WTC11 (cell line): ENCODE data around the gene PLIN4.

Experiments
- ARID4B ChIP-seq: sonication (generic); formaldehyde crosslinking; IDR thresholded peaks from 2 replicates; pipeline ENCODE4 v1.8.0; 2023; ENCODE audit warnings: missing genetic modification reagents, mild to moderate bottlenecking, borderline replicate concordance
- CBFB ChIP-seq: sonication (generic); formaldehyde crosslinking; IDR thresholded peaks from 2 replicates; pipeline ENCODE4 v1.8.1; 2022; ENCODE audit warnings: mild to moderate bottlenecking, low read depth, missing genetic modification reagents
- HMGXB4 ChIP-seq: sonication (generic); formaldehyde crosslinking; IDR thresholded peaks from 2 replicates; pipeline ENCODE4 v1.8.1; 2023; ENCODE audit warnings: mild to moderate bottlenecking, moderate library complexity, missing genetic modification reagents
- JUN ChIP-seq: sonication (generic); formaldehyde crosslinking; IDR thresholded peaks from 2 replicates; pipeline ENCODE4 v1.8.0; 2023; ENCODE audit warnings: mild to moderate bottlenecking, missing genetic modification reagents
- PRDM15 ChIP-seq: sonication (generic); formaldehyde crosslinking; IDR thresholded peaks from 2 replicates; pipeline ENCODE4 v1.8.0; 2022; ENCODE audit warnings: missing genetic modification reagents
- SMAD3 ChIP-seq: sonication (generic); formaldehyde crosslinking; IDR thresholded peaks from 2 replicates; pipeline ENCODE4 v1.8.0; 2022; ENCODE audit warnings: missing genetic modification reagents, mild to moderate bottlenecking, borderline replicate concordance
- SP1 ChIP-seq: sonication (generic); formaldehyde crosslinking; conservative IDR thresholded peaks from 2 replicates; pipeline ENCODE4 v1.8.1; 2022; ENCODE audit warnings: missing genetic modification reagents
- TCF7 ChIP-seq: sonication (generic); formaldehyde crosslinking; IDR thresholded peaks from 2 replicates; pipeline ENCODE4 v1.8.0; 2022; ENCODE audit warnings: mild to moderate bottlenecking, low read depth, missing genetic modification reagents, moderate library complexity
- TF ChIP-seq, protein P1 (sequence below): fragments of 200-600 bp; IDR thresholded peaks from 2 replicates; pipeline ENCODE4 v1.8.0; 2022; ENCODE audit warnings: antibody characterized with exemption
- TF ChIP-seq, protein P2 (sequence below): sonication (generic); formaldehyde crosslinking; IDR thresholded peaks from 2 replicates; pipeline ENCODE4 v1.8.0; 2022; ENCODE audit warnings: mild to moderate bottlenecking, missing genetic modification reagents
- TF ChIP-seq, protein P3 (sequence below): sonication (generic); formaldehyde crosslinking; IDR thresholded peaks from 2 replicates; pipeline ENCODE4 v1.8.1; 2023; ENCODE audit warnings: mild to moderate bottlenecking, missing genetic modification reagents, moderate library complexity
- TF ChIP-seq, protein P4 (sequence below): sonication (generic); formaldehyde crosslinking; IDR thresholded peaks from 2 replicates; pipeline ENCODE4 v1.8.1; 2022; ENCODE audit warnings: low read depth, missing genetic modification reagents, borderline replicate concordance
- TF ChIP-seq, protein P5 (sequence below): sonication (generic); formaldehyde crosslinking; IDR thresholded peaks from 2 replicates; pipeline ENCODE4 v1.8.1; 2022; ENCODE audit warnings: missing genetic modification reagents, borderline replicate concordance

GRCh38 chr19:4511300-4512054 is 6.8 kb downstream of the PLIN4 start:
- TF ChIP-seq, protein P1, sequence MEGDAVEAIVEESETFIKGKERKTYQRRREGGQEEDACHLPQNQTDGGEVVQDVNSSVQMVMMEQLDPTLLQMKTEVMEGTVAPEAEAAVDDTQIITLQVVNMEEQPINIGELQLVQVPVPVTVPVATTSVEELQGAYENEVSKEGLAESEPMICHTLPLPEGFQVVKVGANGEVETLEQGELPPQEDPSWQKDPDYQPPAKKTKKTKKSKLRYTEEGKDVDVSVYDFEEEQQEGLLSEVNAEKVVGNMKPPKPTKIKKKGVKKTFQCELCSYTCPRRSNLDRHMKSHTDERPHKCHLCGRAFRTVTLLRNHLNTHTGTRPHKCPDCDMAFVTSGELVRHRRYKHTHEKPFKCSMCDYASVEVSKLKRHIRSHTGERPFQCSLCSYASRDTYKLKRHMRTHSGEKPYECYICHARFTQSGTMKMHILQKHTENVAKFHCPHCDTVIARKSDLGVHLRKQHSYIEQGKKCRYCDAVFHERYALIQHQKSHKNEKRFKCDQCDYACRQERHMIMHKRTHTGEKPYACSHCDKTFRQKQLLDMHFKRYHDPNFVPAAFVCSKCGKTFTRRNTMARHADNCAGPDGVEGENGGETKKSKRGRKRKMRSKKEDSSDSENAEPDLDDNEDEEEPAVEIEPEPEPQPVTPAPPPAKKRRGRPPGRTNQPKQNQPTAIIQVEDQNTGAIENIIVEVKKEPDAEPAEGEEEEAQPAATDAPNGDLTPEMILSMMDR, result no peak
- TF ChIP-seq TCF7 (CRISPR knock-in tag) (no peak), JUN (CRISPR knock-in tag) (no peak), HMGXB4 (CRISPR knock-in tag) (no peak), ARID4B (CRISPR knock-in tag) (no peak), SP1 (CRISPR knock-in tag) (no peak), PRDM15 (CRISPR knock-in tag) (no peak), CBFB (CRISPR knock-in tag) (no peak), SMAD3 (CRISPR knock-in tag) (no peak)
- TF ChIP-seq, protein P2, sequence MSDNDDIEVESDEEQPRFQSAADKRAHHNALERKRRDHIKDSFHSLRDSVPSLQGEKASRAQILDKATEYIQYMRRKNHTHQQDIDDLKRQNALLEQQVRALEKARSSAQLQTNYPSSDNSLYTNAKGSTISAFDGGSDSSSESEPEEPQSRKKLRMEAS (CRISPR knock-in tag), result no peak
- TF ChIP-seq, protein P3, sequence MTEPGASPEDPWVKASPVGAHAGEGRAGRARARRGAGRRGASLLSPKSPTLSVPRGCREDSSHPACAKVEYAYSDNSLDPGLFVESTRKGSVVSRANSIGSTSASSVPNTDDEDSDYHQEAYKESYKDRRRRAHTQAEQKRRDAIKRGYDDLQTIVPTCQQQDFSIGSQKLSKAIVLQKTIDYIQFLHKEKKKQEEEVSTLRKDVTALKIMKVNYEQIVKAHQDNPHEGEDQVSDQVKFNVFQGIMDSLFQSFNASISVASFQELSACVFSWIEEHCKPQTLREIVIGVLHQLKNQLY, result no peak
- TF ChIP-seq, protein P4, sequence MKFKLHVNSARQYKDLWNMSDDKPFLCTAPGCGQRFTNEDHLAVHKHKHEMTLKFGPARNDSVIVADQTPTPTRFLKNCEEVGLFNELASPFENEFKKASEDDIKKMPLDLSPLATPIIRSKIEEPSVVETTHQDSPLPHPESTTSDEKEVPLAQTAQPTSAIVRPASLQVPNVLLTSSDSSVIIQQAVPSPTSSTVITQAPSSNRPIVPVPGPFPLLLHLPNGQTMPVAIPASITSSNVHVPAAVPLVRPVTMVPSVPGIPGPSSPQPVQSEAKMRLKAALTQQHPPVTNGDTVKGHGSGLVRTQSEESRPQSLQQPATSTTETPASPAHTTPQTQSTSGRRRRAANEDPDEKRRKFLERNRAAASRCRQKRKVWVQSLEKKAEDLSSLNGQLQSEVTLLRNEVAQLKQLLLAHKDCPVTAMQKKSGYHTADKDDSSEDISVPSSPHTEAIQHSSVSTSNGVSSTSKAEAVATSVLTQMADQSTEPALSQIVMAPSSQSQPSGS (CRISPR knock-in tag), result no peak
- TF ChIP-seq, protein P5, sequence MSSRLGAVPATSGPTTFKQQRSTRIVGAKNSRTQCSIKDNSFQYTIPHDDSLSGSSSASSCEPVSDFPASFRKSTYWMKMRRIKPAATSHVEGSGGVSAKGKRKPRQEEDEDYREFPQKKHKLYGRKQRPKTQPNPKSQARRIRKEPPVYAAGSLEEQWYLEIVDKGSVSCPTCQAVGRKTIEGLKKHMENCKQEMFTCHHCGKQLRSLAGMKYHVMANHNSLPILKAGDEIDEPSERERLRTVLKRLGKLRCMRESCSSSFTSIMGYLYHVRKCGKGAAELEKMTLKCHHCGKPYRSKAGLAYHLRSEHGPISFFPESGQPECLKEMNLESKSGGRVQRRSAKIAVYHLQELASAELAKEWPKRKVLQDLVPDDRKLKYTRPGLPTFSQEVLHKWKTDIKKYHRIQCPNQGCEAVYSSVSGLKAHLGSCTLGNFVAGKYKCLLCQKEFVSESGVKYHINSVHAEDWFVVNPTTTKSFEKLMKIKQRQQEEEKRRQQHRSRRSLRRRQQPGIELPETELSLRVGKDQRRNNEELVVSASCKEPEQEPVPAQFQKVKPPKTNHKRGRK (CRISPR knock-in tag), result no peak
